Large intestine (tissue), 3 donors: ENCODE results near the gene FN1. TPM values are rescaled to one million over a fixed set of nuclear protein-coding genes. Genes with fewer than 3 reads are reported as not detected.
"Not testable (repeated sequence)": the region's sequence is repeated elsewhere in the genome, so short reads cannot be mapped to it uniquely, and the experiment has no call there.

Experiments
- DNase-seq, 2 donors: peaks; one replicate each; pipeline versions ENCODE4 v3.0.0 to v3.0.0-alpha.2; 2013
- H3K27ac ChIP-seq: one replicate; pipeline ENCODE4 v1.5.1; 2013; ENCODE audit warnings: low read length
- H3K27me3 ChIP-seq: 2 replicates; pipeline ENCODE4 v1.6.1; 2013; ENCODE audit warnings: low read length; ENCODE audit not compliant: control insufficient read depth, insufficient read depth
- H3K36me3 ChIP-seq: 2 replicates; pipeline ENCODE4 v1.6.1; 2013; ENCODE audit warnings: low read length; ENCODE audit not compliant: control insufficient read depth, insufficient read depth
- H3K4me1 ChIP-seq: one replicate; pipeline ENCODE4 v1.6.1; 2013; ENCODE audit warnings: low read length; ENCODE audit not compliant: control insufficient read depth, insufficient read depth
- H3K4me3 ChIP-seq: one replicate; pipeline ENCODE4 v1.5.1; 2013; ENCODE audit warnings: low read length
- H3K9me3 ChIP-seq: one replicate; pipeline ENCODE4 v1.6.1; 2013; ENCODE audit warnings: mild to moderate bottlenecking, low read depth, low read length, moderate library complexity; ENCODE audit not compliant: control insufficient read depth
- WGBS: methylation state at CpG from one replicate; pipeline ENCODE4 v1.1.5; 2013; ENCODE audit warnings: low lambda C conversion rate; ENCODE audit not compliant: insufficient coverage; 5-methylcytosine and 5-hydroxymethylcytosine counted together
- polyA plus RNA-seq: library from polyadenylated mRNA; unstranded; fragments of 120-200 nt; gene quantifications from one replicate; pipeline ENCODE4 v1.2.1, GENCODE V29; 2013

FN1 gene
- polyA plus RNA-seq, 1 donor = 216 TPM

DNA sequence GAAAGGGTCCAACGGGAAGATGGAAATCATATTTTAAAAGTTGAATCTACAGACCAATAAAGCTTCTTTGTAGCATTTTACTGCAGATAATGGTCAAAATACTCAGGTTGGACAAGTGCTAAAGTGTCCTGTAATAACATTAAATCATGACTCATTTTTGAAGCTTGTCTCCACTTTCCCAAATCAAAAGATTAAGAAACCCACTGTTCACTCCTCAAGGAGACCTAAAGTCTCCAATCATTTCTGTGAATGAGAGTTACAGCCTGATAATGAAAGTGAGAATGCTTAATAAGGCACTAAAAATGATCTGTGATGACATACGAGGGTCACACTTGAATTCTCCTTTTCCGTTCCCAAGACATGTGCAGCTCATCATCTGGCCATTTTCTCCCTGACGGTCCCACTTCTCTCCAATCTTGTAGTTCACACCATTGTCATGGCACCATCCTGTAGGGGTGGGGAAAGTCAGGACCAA lies 70.6 kb downstream of the FN1 start:
- peaks cover 54% of the 10 kb centered on the region for H3K36me3 ChIP-seq
- H3K4me3 ChIP-seq = no peak overlapping the region
- peaks cover 14% of the 10 kb centered on the region for H3K9me3 ChIP-seq
- H3K27me3 ChIP-seq = no peaks in the 10 kb centered on the region
- H3K4me1 ChIP-seq = no peaks in the 10 kb centered on the region
- WGBS = 100% methylated on average over 3 of the region's 4 CpGs
- no peak for DNase-seq
- H3K27ac ChIP-seq = no peak overlapping the region

DNA sequence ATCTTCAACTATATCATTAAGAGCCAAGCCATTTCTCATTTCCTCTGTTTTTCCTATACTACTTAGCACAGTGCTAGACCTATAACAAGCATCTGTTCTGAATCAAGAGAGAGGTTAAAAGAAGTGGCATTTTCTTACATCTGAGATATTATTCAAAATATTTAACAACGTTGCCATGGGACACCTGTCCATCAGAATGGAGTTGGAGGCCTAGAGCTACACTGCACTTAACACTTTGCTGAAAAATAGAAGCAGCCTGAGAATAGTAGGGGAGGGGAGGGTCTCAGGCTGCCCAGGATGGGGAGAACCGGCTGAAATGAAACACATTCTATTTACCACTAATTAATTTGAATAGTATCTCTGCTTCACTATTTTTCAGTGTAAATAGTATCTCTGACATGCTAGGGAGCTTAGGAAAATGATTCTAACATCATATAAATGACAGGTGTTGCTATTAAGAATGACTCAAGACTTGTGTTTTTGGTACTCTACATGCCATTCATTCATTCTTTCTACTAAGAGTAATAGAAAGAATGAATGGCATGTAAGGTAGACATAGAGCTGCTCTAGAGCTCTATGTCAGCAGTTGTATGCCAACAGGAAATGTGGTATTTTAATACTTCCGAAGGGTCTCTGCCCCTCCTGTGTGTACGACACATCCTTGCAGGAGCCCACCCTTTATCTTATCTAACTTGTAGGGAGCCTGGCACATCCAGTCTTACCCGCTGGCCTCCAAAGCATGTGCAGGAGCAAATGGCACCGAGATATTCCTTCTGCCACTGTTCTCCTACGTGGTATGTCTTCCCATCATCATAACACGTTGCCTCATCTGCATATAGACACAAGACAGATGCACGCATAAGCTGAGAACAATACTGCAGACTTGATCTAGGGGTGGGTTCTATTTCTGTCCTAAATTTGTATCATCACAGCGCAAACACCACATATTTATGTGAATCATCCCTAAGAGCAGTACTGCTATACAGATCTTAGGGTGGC lies 71.4 kb downstream of the FN1 start:
- Histone ChIP-seq H3K27me3 (no peaks in the 10 kb centered on the region), H3K9me3 (peaks cover 14% of the 10 kb centered on the region), H3K36me3 (peaks cover 53% of the 10 kb centered on the region), H3K27ac (no peak overlapping the region), H3K4me3 (no peak overlapping the region), H3K4me1 (no peaks in the 10 kb centered on the region)
- DNase-seq = no peak
- no CpG with 5 or more reads among the region's 10 CpGs for WGBS

DNA sequence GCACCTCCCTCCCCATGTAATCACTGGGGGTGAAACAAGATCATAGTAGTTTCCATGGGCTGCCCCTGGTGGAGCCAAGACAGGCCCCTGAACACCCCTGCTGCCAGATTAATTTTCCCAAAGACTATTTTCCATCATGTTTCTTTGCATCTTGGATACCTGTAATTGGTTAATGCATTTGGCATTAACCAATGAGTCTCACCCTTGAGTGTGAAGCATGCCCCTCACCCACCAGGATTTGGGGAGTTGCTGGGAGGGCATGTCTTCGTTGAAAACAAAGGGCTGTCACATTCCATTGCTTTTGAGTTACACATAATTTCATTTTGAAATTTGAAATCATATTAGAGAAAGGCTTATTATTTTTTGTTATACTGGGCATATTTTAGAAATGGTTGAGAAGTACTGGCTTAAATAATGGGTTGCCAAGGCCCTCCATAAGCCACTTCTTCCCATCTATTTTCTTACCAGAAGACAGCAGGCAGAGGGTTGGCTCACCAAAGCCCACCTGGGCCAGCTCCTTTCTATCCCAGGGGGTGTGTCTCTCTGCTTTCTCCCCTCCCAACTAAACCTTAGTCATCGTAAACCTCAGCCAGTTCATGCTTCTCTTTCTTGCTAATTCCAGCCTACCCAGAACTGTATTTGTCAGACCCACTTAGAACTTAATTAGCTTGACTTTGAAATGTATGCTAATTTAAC lies 72.3 kb downstream of the FN1 start:
- 80% methylated on average over 1 of the region's 2 CpGs for WGBS
- Histone ChIP-seq H3K27me3 (no peaks in the 10 kb centered on the region), H3K9me3 (peaks cover 14% of the 10 kb centered on the region), H3K27ac (no peak overlapping the region), H3K36me3 (peaks cover 59% of the 10 kb centered on the region), H3K4me1 (no peaks in the 10 kb centered on the region), H3K4me3 (no peak overlapping the region)
- DNase-seq = no peak

DNA sequence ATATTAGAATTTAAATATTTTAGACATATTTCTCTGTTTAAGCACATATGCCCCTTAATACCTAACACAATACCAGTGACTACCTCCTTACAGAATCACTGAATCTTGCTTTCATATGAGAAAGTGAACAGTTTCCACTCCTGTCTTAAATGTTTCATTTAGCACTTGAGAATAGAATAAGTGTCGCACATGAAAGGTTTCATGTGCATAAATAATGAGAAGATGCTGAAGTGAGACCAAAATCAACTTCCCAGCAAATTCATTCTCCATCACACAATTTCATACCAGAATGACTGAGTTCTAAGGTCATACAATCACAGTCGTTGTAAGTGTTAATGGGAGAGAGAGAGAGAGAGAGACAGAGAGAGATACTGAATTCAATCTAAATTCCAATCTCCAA lies 72.8 kb downstream of the FN1 start:
- no CpG with 5 or more reads among the region's 2 CpGs for WGBS
- Histone ChIP-seq H3K27ac (no peak overlapping the region), H3K9me3 (peaks cover 14% of the 10 kb centered on the region), H3K27me3 (no peaks in the 10 kb centered on the region), H3K36me3 (peaks cover 56% of the 10 kb centered on the region), H3K4me1 (no peaks in the 10 kb centered on the region), H3K4me3 (no peak overlapping the region)
- DNase-seq = no peak

DNA sequence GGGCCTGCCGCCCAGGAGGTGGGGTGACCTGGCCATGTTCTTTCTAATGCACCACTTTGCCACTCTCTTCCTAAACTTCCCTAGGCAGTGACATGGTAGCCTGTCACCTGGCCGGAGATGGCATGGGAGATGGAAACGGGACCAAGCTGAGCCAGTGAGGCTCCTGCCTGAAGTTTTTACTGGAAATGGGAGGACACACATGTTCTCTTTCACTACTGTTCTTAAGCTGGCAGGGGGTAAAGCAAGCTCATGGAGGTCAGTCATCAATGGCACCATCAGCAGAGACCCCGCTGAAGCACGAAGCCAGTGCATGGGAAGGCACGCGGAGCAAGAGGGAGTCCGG lies 73.3 kb downstream of the FN1 start:
- no peak overlapping the region for H3K4me3 ChIP-seq
- no peak overlapping the region for H3K27ac ChIP-seq
- no peaks in the 10 kb centered on the region for H3K27me3 ChIP-seq
- DNase-seq = no peak
- peaks cover 11% of the 10 kb centered on the region for H3K9me3 ChIP-seq
- H3K36me3 ChIP-seq = peaks cover 51% of the 10 kb centered on the region
- WGBS = no CpG with 5 or more reads among the region's 8 CpGs
- H3K4me1 ChIP-seq = no peaks in the 10 kb centered on the region

DNA sequence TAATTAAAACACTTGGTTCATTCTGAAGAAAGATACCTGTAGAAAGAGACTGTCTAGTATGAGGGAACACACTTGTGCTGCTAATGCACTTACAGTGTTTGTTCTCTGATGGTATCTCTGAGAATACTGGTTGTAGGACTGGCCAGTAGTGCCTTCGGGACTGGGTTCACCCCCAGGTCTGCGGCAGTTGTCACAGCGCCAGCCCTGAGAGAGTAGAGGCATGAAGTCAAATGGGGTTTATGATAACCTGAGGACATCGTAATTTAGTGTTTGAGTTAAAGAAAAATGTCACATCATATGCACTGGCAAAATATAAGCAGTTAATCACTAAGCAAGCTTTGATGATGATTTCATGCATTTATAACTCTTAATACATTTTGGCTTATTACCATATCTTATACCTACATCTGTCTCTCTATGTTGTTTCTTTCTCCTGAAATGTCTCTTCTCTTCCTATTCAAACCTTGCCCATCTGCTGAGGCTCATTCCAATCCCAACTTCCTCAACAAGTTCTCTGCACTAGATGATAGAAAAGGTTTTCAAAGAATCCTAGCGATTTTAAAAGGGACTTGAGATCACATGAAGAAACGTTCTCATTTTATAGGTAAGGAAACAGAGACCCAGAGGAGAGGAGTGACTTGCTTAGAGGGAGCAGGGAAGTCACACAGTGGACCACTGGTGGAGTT lies 73.8 kb downstream of the FN1 start:
- H3K4me1 ChIP-seq = no peaks in the 10 kb centered on the region
- H3K27ac ChIP-seq = no peak overlapping the region
- no peaks in the 10 kb centered on the region for H3K27me3 ChIP-seq
- no CpG with 5 or more reads among the region's 6 CpGs for WGBS
- H3K9me3 ChIP-seq = peaks cover 11% of the 10 kb centered on the region
- DNase-seq = no peak
- H3K36me3 ChIP-seq = peaks cover 52% of the 10 kb centered on the region
- no peak overlapping the region for H3K4me3 ChIP-seq

DNA sequence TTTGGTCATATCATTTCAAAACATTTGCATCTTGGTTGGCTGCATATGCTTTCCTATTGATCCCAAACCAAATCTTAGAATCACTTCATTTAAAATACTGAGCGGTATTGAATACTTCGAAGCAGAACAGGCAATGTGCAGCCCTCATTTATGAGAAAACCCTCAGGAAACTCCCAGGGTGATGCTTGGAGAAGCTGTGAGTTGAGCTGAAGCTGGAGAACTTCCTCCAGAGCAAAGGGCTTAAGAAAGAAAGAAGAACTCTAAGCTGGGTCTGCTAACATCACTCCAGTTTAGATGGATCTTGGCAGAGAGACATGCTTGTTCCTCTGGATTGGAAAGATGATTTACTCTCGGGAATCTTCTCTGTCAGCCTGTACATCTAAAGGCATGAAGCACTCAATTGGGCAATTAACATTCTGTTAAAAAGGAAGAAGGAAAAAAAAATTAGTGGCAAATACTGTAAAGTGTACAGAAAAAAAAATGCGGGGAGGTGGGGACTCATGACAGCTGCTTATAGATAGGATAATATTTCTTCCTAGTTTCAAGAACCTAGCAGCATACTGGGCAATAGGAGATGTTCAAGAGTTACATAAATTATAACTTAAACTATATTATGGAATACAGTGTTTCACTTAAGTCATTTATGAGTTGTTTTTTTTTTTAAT lies 74.5 kb downstream of the FN1 start:
- WGBS = 86% methylated on average over 2 of the region's 4 CpGs
- Histone ChIP-seq H3K36me3 (peaks cover 52% of the 10 kb centered on the region), H3K27ac (no peak overlapping the region), H3K4me3 (no peak overlapping the region), H3K27me3 (no peaks in the 10 kb centered on the region), H3K9me3 (peaks cover 11% of the 10 kb centered on the region), H3K4me1 (no peaks in the 10 kb centered on the region)
- DNase-seq = no peak

DNA sequence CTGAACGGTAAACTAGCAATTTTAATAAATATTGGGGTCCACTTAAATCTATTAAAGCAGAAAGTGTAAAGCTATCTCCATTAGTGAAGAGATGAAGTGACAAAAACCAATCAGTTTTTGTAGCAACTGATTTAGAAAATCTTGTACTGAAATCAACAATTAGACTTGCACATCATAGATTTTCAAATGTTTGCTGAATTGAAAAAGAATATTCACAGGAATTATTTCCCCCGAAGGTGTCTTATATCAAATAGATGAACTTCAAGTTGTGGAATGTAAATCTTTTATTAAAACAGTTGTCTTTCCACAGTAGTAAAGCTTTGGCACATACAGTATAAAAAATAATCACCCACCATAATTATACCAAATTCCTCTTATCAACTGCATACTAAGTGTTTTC lies 75.3 kb downstream of the FN1 start:
- Histone ChIP-seq H3K9me3 (peaks cover 11% of the 10 kb centered on the region), H3K27ac (no peak overlapping the region), H3K27me3 (no peaks in the 10 kb centered on the region), H3K36me3 (peaks cover 52% of the 10 kb centered on the region), H3K4me3 (no peak overlapping the region), H3K4me1 (no peaks in the 10 kb centered on the region)
- WGBS = 100% methylated on average over 1 of the region's 2 CpGs
- no peak for DNase-seq

DNA sequence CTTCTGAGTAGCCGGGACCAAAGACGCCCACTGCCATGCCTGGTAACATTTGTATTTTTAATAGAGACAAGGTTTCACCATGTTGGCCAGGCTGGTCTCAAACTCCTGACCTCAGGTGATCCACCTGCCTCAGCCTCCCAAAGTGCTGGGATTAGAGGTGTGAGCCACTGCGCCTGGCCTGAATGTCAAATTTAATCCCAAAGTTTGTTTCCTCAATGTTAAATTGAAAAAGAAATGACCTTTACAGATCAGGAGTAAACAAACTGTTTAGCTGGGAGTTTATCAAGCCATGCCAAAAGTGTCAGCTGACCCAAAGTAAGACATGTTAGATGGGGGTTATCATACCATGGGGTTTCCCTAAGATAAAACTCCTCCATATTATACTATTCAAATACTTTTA lies 75.8 kb downstream of the FN1 start:
- no CpG with 5 or more reads among the region's 3 CpGs for WGBS
- H3K4me1 ChIP-seq, DNase-seq, H3K9me3 ChIP-seq, H3K27me3 ChIP-seq, H3K4me3 ChIP-seq, H3K27ac ChIP-seq: not testable (repeated sequence)
- H3K36me3 ChIP-seq = peaks cover 47% of the 10 kb centered on the region

DNA sequence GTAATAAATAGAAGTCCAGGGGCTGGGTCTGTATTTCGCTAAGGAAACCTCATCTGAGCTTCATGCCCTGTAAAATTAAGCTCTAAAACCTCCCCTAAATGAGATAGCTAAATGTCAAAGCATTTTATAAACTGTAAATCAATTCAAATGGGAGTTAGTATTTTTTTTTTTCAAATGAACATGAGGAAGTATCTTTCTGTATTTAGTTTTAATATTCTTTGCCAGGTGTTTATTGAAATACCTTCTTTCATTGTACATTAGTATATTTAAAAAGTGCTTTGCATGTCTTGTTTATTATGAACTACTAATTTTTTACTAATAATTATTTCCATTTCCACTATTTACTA lies 76.3 kb downstream of the FN1 start:
- H3K4me3 ChIP-seq = no peak overlapping the region
- H3K9me3 ChIP-seq = peaks cover 9% of the 10 kb centered on the region
- peaks cover 45% of the 10 kb centered on the region for H3K36me3 ChIP-seq
- no peak for DNase-seq
- H3K4me1 ChIP-seq = no peaks in the 10 kb centered on the region
- H3K27me3 ChIP-seq = no peaks in the 10 kb centered on the region
- 100% methylated on average over 1 of the region's 1 CpG for WGBS
- H3K27ac ChIP-seq = no peak overlapping the region
